IgD-negative memory B cell (primary cell): Measurements from ENCODE around the gene MAGOHB. TPM values are rescaled to one million over a fixed set of nuclear protein-coding genes. Genes with fewer than 3 reads are reported as not detected.
"Not testable (repeated sequence)": the region's sequence is repeated elsewhere in the genome, so short reads cannot be mapped to it uniquely, and the experiment has no call there.

Source experiments
- H3K27ac Mint-ChIP-seq, 3 donors: one replicate each; pipeline ENCODE4 v1.8.0; 2020 to 2022; ENCODE audit warnings: mild to moderate bottlenecking in 3 of 3, mixed read lengths in 3 of 3, moderate library complexity in 1 of 3
- H3K27me3 Mint-ChIP-seq: one replicate; pipeline ENCODE4 v1.8.0; 2021; ENCODE audit warnings: mixed read lengths
- H3K36me3 Mint-ChIP-seq: one replicate; pipeline ENCODE4 v1.8.0; 2020; ENCODE audit warnings: mild to moderate bottlenecking, mixed read lengths
- H3K4me1 Mint-ChIP-seq, 3 donors: one replicate each; pipeline ENCODE4 v1.8.0; 2020 to 2022; ENCODE audit warnings: mixed read lengths in 3 of 3, mild to moderate bottlenecking in 1 of 3
- H3K4me3 Mint-ChIP-seq, 4 donors: one replicate each; pipeline ENCODE4 v1.8.0; 2020 to 2022; ENCODE audit warnings: mild to moderate bottlenecking in 4 of 4, mixed read lengths in 4 of 4, moderate library complexity in 3 of 4
- H3K9me3 Mint-ChIP-seq, 3 donors: one replicate each; pipeline ENCODE4 v1.8.0; 2020 to 2021; ENCODE audit warnings: mixed read lengths in 3 of 3, mild to moderate bottlenecking in 1 of 3
- polyA plus RNA-seq: library from polyadenylated mRNA; unstranded; fragments of 300-500 nt; fragmentation: Illumina TruSeq; gene quantifications from one replicate; pipeline ENCODE4 v1.2.3, GENCODE V29; 2021

The MAGOHB gene
- polyA plus RNA-seq, 1 donor from 2014 or later, result 42.0 TPM

- Mint-ChIP-seq H3K36me3 (no peaks in the 10 kb centered on the region), H3K4me1 (no peaks in the 10 kb centered on the region), H3K27me3 (peaks cover 14% of the 10 kb centered on the region), H3K4me3 (no peak overlapping the region), H3K27ac (no peak overlapping the region), H3K9me3 (no peaks in the 10 kb centered on the region)
Measured at GRCh38 chr12:10621278-10621677, 7.9 kb upstream of the MAGOHB start.

- no peaks in the 10 kb centered on the region for H3K9me3 Mint-ChIP-seq
Measured at GRCh38 chr12:10620078-10620779, 6.8 kb upstream of the MAGOHB start.

GRCh38 chr12:10618338-10618987, 5.1 kb upstream of the MAGOHB start:
- no peak overlapping the region for H3K4me3 Mint-ChIP-seq

More at GRCh38 chr12:10620078-10620779, 6.8 kb upstream of the MAGOHB start:
- Mint-ChIP-seq H3K27me3 (peaks cover 14% of the 10 kb centered on the region), H3K4me1 (no peaks in the 10 kb centered on the region), H3K4me3 (no peak overlapping the region), H3K36me3 (no peaks in the 10 kb centered on the region), H3K27ac (no peak overlapping the region)

DNA sequence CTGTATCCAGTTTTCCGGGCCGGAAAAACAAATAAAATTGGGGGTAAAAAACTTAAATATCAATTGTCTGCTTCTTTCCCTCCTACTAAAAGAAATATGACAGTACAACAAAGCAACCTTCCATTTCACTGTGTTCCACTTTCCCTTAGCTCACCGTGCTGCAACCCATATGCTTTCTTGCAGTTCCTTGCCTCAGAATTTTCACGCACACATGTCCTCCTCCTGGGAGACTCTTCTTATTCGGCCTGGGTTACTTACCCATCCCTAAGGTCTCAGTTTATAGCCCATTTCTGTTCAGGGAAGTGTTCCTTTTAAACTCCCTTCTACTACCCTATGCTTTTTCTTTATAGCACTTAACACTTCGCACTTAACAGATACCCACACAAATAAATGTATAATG, 4.5 kb upstream of the MAGOHB start:
- Mint-ChIP-seq H3K27me3 (peaks cover 12% of the 10 kb centered on the region), H3K4me3 (no peak overlapping the region), H3K9me3 (peaks cover 0 to 3% (median 0%) of the 10 kb centered on the region in 3 donors), H3K4me1 (peaks cover 7 to 10% (median 9%) of the 10 kb centered on the region in 3 donors), H3K36me3 (no peaks in the 10 kb centered on the region), H3K27ac (no peak overlapping the region)

More at GRCh38 chr12:10618338-10618987, 5.1 kb upstream of the MAGOHB start:
- Mint-ChIP-seq H3K4me1 (peaks cover 3 to 6% (median 6%) of the 10 kb centered on the region in 3 donors), H3K36me3 (no peaks in the 10 kb centered on the region), H3K9me3 (peaks cover 0 to under 1% (median 0%) of the 10 kb centered on the region in 3 donors), H3K27me3 (peaks cover 12% of the 10 kb centered on the region), H3K27ac (no peak overlapping the region)

- Mint-ChIP-seq H3K9me3 (peaks cover 0 to 3% (median 0%) of the 10 kb centered on the region in 3 donors), H3K36me3 (peaks cover 2% of the 10 kb centered on the region), H3K4me3 (peak overlapping the region in 2 of 4 donors; percentile 46 to 56), H3K4me1 (peaks cover 17 to 21% (median 20%) of the 10 kb centered on the region in 3 donors), H3K27me3 (peaks cover 9% of the 10 kb centered on the region), H3K27ac (no peak overlapping the region)
Measured at GRCh38 chr12:10615532-10615931, 2.1 kb upstream of the MAGOHB start.

GRCh38 chr12:10614056-10614370, 604 bp upstream of the MAGOHB start:
- peak overlapping the region; percentile 98 to 100 (median 99) for H3K4me3 Mint-ChIP-seq
- peak overlapping the region; percentile 99 to 100 (median 99) for H3K27ac Mint-ChIP-seq
- peaks cover 0 to 3% (median 0%) of the 10 kb centered on the region in 3 donors for H3K9me3 Mint-ChIP-seq
- peaks cover 4% of the 10 kb centered on the region for H3K36me3 Mint-ChIP-seq
- H3K4me1 Mint-ChIP-seq, result peaks cover 21 to 22% (median 22%) of the 10 kb centered on the region in 3 donors
- H3K27me3 Mint-ChIP-seq, result peaks cover 9% of the 10 kb centered on the region

DNA sequence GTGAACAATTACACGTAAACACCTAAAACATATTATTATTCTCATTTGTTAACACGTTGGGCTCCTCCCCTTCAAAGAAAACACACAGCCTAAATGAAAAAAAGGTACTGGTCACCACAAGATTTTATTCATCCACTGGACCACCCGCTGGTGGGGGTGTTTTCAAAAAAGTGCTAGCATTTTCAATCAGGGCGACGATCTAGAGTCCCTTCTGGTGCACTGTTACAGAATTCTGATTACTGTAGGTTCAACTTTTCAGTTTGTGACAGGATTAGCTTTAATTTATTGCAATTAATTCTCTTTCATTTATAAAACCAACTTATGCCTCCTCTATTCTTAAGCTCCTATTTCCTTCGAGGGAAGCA, 443 bp downstream of the MAGOHB start:
- peaks cover 1% of the 10 kb centered on the region for H3K27me3 Mint-ChIP-seq
- H3K36me3 Mint-ChIP-seq, result peaks cover 4% of the 10 kb centered on the region
- H3K4me1 Mint-ChIP-seq, result peaks cover 21 to 22% (median 22%) of the 10 kb centered on the region in 3 donors
- peak overlapping the region; percentile 98 to 100 (median 99) for H3K4me3 Mint-ChIP-seq
- H3K9me3 Mint-ChIP-seq, result peaks cover 0 to 3% (median 0%) of the 10 kb centered on the region in 3 donors
- H3K27ac Mint-ChIP-seq, result peak overlapping the region; percentile 99 to 100 (median 99)

DNA sequence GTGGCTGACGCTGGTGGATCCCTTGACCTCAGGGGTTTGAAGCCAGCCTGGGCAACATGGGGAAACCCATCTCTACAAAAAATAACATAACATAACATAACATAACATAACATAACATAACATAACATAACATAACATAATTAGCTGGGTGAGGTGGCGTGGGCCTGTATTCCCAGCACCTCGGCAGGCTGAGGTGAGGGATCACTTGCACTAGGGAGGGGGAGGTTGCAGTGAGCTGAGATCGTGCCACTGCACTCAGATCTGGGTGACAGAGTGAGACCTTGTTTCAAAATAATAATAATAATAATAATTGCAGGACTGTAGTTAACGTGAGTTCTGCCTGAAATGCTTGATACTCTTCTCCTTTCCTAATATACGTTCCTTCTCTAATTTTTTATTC, 1.3 kb downstream of the MAGOHB start:
- H3K4me1 Mint-ChIP-seq, result peaks cover 21 to 22% (median 22%) of the 10 kb centered on the region in 3 donors
- H3K36me3 Mint-ChIP-seq, result peaks cover 4% of the 10 kb centered on the region
- peaks cover 0 to 3% (median 0%) of the 10 kb centered on the region in 3 donors for H3K9me3 Mint-ChIP-seq

GRCh38 chr12:10611258-10611657, 2.2 kb downstream of the MAGOHB start:
- not testable (repeated sequence) for H3K27me3 Mint-ChIP-seq, H3K36me3 Mint-ChIP-seq, H3K27ac Mint-ChIP-seq, H3K9me3 Mint-ChIP-seq
- H3K4me3 Mint-ChIP-seq, result peak overlapping the region in 2 of 4 donors; percentile 8 to 34
- H3K4me1 Mint-ChIP-seq, result peaks cover 21 to 22% (median 22%) of the 10 kb centered on the region in 3 donors

More for the DNA sequence above, 1.3 kb downstream of the MAGOHB start:
- peak overlapping the region in 1 of 3 donors; percentile 99 for H3K27ac Mint-ChIP-seq
- H3K4me3 Mint-ChIP-seq, result peak overlapping the region; percentile 53 to 99 (median 98)
- no peaks in the 10 kb centered on the region for H3K27me3 Mint-ChIP-seq

DNA sequence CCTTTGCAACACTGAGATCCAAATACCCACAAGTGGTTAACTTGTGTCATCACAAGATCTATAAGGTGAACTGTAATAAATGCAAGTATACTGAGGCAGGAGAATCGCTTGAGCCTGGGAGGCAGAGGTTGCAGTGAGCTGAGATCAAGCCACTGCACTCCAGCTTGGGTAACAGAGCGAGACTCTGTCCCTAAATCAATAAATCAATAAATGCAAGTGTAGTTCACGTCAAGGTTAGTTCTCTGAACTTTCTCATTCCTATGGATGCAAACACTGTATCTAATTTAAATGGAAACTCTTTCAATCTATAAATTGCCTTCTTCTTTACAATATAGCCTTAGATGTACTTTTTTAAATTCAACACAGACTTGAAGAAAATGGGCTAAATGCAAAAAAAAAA, 3.2 kb downstream of the MAGOHB start:
- peaks cover 21 to 22% (median 22%) of the 10 kb centered on the region in 3 donors for H3K4me1 Mint-ChIP-seq
- peaks cover 0 to 3% (median 0%) of the 10 kb centered on the region in 3 donors for H3K9me3 Mint-ChIP-seq
- H3K27me3 Mint-ChIP-seq, result no peaks in the 10 kb centered on the region
- H3K27ac Mint-ChIP-seq, result peak overlapping the region in 1 of 3 donors; percentile 35
- peak overlapping the region in 1 of 4 donors; percentile 28 for H3K4me3 Mint-ChIP-seq
- peaks cover 4% of the 10 kb centered on the region for H3K36me3 Mint-ChIP-seq

- H3K27me3 Mint-ChIP-seq, result no peaks in the 10 kb centered on the region
- no peak overlapping the region for H3K27ac Mint-ChIP-seq
- H3K4me1 Mint-ChIP-seq, result peaks cover 13 to 14% (median 14%) of the 10 kb centered on the region in 3 donors
- no peak overlapping the region for H3K4me3 Mint-ChIP-seq
- no peaks in the 10 kb centered on the region for H3K9me3 Mint-ChIP-seq
- H3K36me3 Mint-ChIP-seq, result peaks cover 8% of the 10 kb centered on the region
Measured at GRCh38 chr12:10607885-10608458, 5.4 kb downstream of the MAGOHB start.

- H3K36me3 Mint-ChIP-seq, result peaks cover 6% of the 10 kb centered on the region
Measured at GRCh38 chr12:10601860-10602259, 11.5 kb downstream of the MAGOHB start.

DNA sequence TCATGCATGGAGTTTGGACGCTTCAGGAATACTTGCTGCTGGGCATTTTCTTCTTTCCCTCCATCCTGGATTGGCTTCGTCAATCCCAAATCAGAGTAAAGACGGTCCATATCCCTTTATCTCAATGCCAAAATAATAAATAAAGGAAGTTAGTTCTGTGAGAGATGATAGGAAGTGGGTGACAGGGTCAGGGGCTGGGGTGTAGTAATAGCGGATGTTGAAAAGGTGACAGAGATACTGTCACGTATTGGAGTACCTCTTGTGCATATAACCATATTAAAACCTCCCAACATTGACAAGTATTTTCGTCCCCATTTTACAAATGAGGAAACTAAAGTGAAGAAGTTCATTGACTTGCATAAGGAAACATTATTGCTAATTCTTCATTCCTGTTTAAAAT, 12.4 kb downstream of the MAGOHB start:
- Mint-ChIP-seq H3K27me3 (no peaks in the 10 kb centered on the region), H3K4me1 (no peaks in the 10 kb centered on the region), H3K9me3 (no peaks in the 10 kb centered on the region), H3K36me3 (peaks cover 6% of the 10 kb centered on the region), H3K4me3 (no peak overlapping the region), H3K27ac (no peak overlapping the region)

More at GRCh38 chr12:10601860-10602259, 11.5 kb downstream of the MAGOHB start:
- H3K9me3 Mint-ChIP-seq, result no peaks in the 10 kb centered on the region
- H3K27ac Mint-ChIP-seq, result no peak overlapping the region
- H3K4me3 Mint-ChIP-seq, result no peak overlapping the region
- no peaks in the 10 kb centered on the region for H3K27me3 Mint-ChIP-seq
- no peaks in the 10 kb centered on the region for H3K4me1 Mint-ChIP-seq

- H3K27me3 Mint-ChIP-seq, result no peaks in the 10 kb centered on the region
- H3K36me3 Mint-ChIP-seq, result peaks cover 10% of the 10 kb centered on the region
- no peaks in the 10 kb centered on the region for H3K9me3 Mint-ChIP-seq
- H3K27ac Mint-ChIP-seq, result no peak overlapping the region
- no peaks in the 10 kb centered on the region for H3K4me1 Mint-ChIP-seq
- H3K4me3 Mint-ChIP-seq, result no peak overlapping the region
Measured at GRCh38 chr12:10595881-10596280, 17.5 kb downstream of the MAGOHB start.

DNA sequence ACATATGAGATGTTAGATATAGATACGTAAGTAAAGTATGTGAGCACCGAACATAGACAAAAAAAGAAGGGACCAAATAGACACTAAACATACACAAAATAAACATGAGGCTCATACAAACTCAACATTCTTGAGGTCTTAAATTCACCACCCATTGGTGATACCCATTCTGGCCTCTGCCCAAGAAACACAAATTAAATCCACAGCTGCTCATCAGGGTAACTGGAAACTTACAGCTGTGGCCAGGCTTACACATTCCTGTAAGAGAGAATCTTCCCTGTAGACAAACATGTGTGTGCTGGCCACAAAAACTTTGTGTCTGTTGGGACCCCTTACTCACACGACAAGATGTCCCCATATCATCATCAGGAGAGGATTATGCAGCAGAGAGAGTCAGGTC, 22.4 kb downstream of the MAGOHB start:
- Mint-ChIP-seq H3K36me3 (peaks cover 9% of the 10 kb centered on the region), H3K4me1 (no peaks in the 10 kb centered on the region), H3K27ac (no peak overlapping the region), H3K27me3 (no peaks in the 10 kb centered on the region), H3K4me3 (no peak overlapping the region), H3K9me3 (no peaks in the 10 kb centered on the region)
